PC-9 (cell line): ENCODE measurements around the gene USP37.

ENCODE experiments used
- EZH2 ChIP-seq: fragments of 200-600 bp; sonication (generic); IDR thresholded peaks from 2 replicates; pipeline ENCODE4 v1.8.0; 2017; ENCODE audit warnings: antibody characterized with exemption, low read depth
- TF ChIP-seq, protein P1 (sequence below): fragments of 200-600 bp; sonication (generic); conservative IDR thresholded peaks from 2 replicates; pipeline ENCODE4 v1.6.1; 2017; ENCODE audit warnings: mixed run types, antibody characterized with exemption, mild to moderate bottlenecking, moderate library complexity

DNA sequence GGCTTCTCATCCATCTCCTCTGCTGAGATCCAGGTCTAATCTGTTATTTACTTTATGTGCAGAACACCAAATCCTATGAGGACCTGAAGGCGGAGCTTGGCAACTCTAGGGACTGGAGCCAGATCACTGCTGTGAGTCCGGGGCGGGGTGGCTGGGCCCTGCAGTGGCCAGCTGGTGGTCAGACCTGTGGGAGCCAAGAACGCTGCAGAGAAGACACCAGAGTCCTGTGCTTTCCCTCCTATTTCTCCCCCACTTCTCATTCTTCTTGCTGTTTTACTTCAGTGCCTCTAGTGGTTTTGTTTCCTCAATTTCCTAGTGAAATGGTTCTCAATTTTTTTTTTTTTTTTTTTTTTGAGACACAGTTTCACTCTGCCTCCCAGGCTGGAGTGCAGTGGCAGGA, 129.6 kb downstream of the USP37 start:
- TF ChIP-seq, protein P1, sequence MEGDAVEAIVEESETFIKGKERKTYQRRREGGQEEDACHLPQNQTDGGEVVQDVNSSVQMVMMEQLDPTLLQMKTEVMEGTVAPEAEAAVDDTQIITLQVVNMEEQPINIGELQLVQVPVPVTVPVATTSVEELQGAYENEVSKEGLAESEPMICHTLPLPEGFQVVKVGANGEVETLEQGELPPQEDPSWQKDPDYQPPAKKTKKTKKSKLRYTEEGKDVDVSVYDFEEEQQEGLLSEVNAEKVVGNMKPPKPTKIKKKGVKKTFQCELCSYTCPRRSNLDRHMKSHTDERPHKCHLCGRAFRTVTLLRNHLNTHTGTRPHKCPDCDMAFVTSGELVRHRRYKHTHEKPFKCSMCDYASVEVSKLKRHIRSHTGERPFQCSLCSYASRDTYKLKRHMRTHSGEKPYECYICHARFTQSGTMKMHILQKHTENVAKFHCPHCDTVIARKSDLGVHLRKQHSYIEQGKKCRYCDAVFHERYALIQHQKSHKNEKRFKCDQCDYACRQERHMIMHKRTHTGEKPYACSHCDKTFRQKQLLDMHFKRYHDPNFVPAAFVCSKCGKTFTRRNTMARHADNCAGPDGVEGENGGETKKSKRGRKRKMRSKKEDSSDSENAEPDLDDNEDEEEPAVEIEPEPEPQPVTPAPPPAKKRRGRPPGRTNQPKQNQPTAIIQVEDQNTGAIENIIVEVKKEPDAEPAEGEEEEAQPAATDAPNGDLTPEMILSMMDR, result no peak
- no peak for TF ChIP-seq EZH2
